ENCODE measurements around the gene USP34. TPM values are rescaled to one million over a fixed set of nuclear protein-coding genes. Genes with fewer than 3 reads are reported as not detected.

USP34 gene
- total and polyA plus RNA-seq, 4 donors, result 13.4 to 82.7 (median 51.1) TPM

- Histone ChIP-seq H3K4me1 (ENCODE audit: control insufficient read depth in 4 of 4, insufficient read depth in 4 of 4, low read length in 3 of 4) (peaks cover 4 to 18% (median 9%) of the 10 kb centered on the region in 4 donors), H3K27me3 (ENCODE audit: control insufficient read depth in 4 of 4, insufficient read depth in 4 of 4, low read length in 3 of 4) (no peaks in the 10 kb centered on the region)
- WGBS, result 94% methylated on average over 6 of the region's 6 CpGs
Measured at GRCh38 chr2:61425605-61426155, 45.2 kb downstream of the USP34 start.

More at GRCh38 chr2:61425605-61426155, 45.2 kb downstream of the USP34 start:
- Histone ChIP-seq H3K9me3 (ENCODE audit: control insufficient read depth in 4 of 4, low read length in 3 of 4) (no peaks in the 10 kb centered on the region), H3K4me3 (ENCODE audit: low read depth in 1 of 3, low read length in 3 of 3) (no peak overlapping the region), H3K36me3 (ENCODE audit: control insufficient read depth in 4 of 4, insufficient read depth in 3 of 4, low read depth in 1 of 4, low read length in 3 of 4) (no peaks in the 10 kb centered on the region), H3K9ac (ENCODE audit: low read depth in 1 of 2, low read length in 2 of 2) (no peak overlapping the region), H3K27ac (ENCODE audit: low read depth in 1 of 2, low read length in 2 of 2) (no peak overlapping the region)
- no peak for DNase-seq (ENCODE audit: low spot score)
- TF ChIP-seq RXRA (IDR thresholded peaks at IDR 0.05), result no peak
- no peak for TF ChIP-seq FOXA2 (IDR thresholded peaks at IDR 0.05)
- no peak for TF ChIP-seq JUND (IDR thresholded peaks at IDR 0.05)
- no peak for TF ChIP-seq EGR1 (IDR thresholded peaks at IDR 0.05; ENCODE audit: low read depth in 2 of 2)
- TF ChIP-seq ZBTB33 (IDR thresholded peaks at IDR 0.05), result no peak
- no peak for TF ChIP-seq TAF1 (conservative IDR thresholded peaks at IDR 0.05)
- TF ChIP-seq REST (IDR thresholded peaks at IDR 0.05), result no peak
- no peak for TF ChIP-seq CTCF (IDR thresholded peaks at IDR 0.05; ENCODE audit: low read depth, low read length, missing input control)
- no peak for TF ChIP-seq ATF3 (IDR thresholded peaks at IDR 0.05)
- TF ChIP-seq YY1 (IDR thresholded peaks at IDR 0.05), result no peak
- no peak for TF ChIP-seq NR2F2 (IDR thresholded peaks at IDR 0.05)
- no peak for TF ChIP-seq SP1 (IDR thresholded peaks at IDR 0.05)
- TF ChIP-seq RAD21 (IDR thresholded peaks at IDR 0.05), result no peak
- no peak for TF ChIP-seq FOXA1 (IDR thresholded peaks at IDR 0.05)
- no peak for TF ChIP-seq MAX (IDR thresholded peaks at IDR 0.05)
- no peak for TF ChIP-seq HNF4A (conservative IDR thresholded peaks at IDR 0.05)
- no peak for TF ChIP-seq GABPA (IDR thresholded peaks at IDR 0.05 in 1 of 2, conservative IDR thresholded peaks at IDR 0.05 in 1 of 2)

Data from liver (tissue), 9 donors.